H9 (cell line): ENCODE results near the gene ADARB2. TPM values are rescaled to one million over a fixed set of nuclear protein-coding genes. Genes with fewer than 3 reads are reported as not detected.

ENCODE experiments used
- DNase-seq: peaks from one replicate; pipeline ENCODE4 v3.0.0-alpha.2; 2017
- H2AFZ ChIP-seq: one replicate; pipeline ENCODE4 v1.6.1; 2013; ENCODE audit warnings: mild to moderate bottlenecking, low read length, control low read depth, moderate library complexity
- H2AK5ac ChIP-seq: 2 replicates; pipeline ENCODE4 v1.6.1; 2013; ENCODE audit warnings: low read length, control low read depth, mixed read lengths; ENCODE audit not compliant: insufficient read length
- H2BK120ac ChIP-seq: one replicate; pipeline ENCODE4 v1.6.1; 2013; ENCODE audit warnings: low read depth, mild to moderate bottlenecking, low read length, control low read depth, inconsistent platforms; ENCODE audit not compliant: poor library complexity, severe bottlenecking
- H2BK12ac ChIP-seq: 2 replicates; pipeline ENCODE4 v1.6.1; 2013; ENCODE audit warnings: low read length, control low read depth, mixed read lengths, low read depth; ENCODE audit not compliant: insufficient read length
- H2BK15ac ChIP-seq: 2 replicates; pipeline ENCODE4 v1.6.1; 2013; ENCODE audit warnings: low read depth, low read length, control low read depth
- H2BK20ac ChIP-seq: one replicate; pipeline ENCODE4 v1.6.1; 2013; ENCODE audit warnings: low read depth, mild to moderate bottlenecking, low read length, control low read depth, inconsistent platforms; ENCODE audit not compliant: poor library complexity, severe bottlenecking
- H2BK5ac ChIP-seq: 2 replicates; pipeline ENCODE4 v1.6.1; 2013; ENCODE audit warnings: low read length, control low read depth, mixed read lengths; ENCODE audit not compliant: insufficient read length
- H3K14ac ChIP-seq: 2 replicates; pipeline ENCODE4 v1.6.1; 2013; ENCODE audit warnings: low read length, control low read depth; ENCODE audit not compliant: insufficient read depth
- H3K18ac ChIP-seq: 2 replicates; pipeline ENCODE4 v1.6.1; 2013; ENCODE audit warnings: low read depth, mild to moderate bottlenecking, mixed read lengths, low read length, control low read depth; ENCODE audit not compliant: insufficient read length
- H3K23ac ChIP-seq: 2 replicates; pipeline ENCODE4 v1.6.1; 2013; ENCODE audit warnings: low read length, control low read depth, mixed read lengths, low read depth; ENCODE audit not compliant: insufficient read length
- H3K23me2 ChIP-seq: 2 replicates; pipeline ENCODE4 v1.6.1; 2013; ENCODE audit warnings: low read depth, mild to moderate bottlenecking, mixed read lengths, low read length, control low read depth; ENCODE audit not compliant: insufficient read length, poor library complexity, severe bottlenecking
- H3K27ac ChIP-seq: 2 replicates; pipeline ENCODE4 v1.5.1; 2013; ENCODE audit warnings: low read length, control low read depth, mixed read lengths, low read depth; ENCODE audit not compliant: insufficient read length
- H3K27me3 ChIP-seq: 2 replicates; pipeline ENCODE4 v1.6.1; 2013; ENCODE audit warnings: low read length, control low read depth, inconsistent platforms; ENCODE audit not compliant: insufficient read depth
- H3K4ac ChIP-seq: 2 replicates; pipeline ENCODE4 v1.6.1; 2013; ENCODE audit warnings: low read depth, mild to moderate bottlenecking, control low read depth, inconsistent platforms, low read length, moderate library complexity
- H3K4me1 ChIP-seq: 2 replicates; pipeline ENCODE4 v1.6.1; 2013; ENCODE audit warnings: low read length, control low read depth, inconsistent platforms; ENCODE audit not compliant: insufficient read depth
- H3K4me2 ChIP-seq: 2 replicates; pipeline ENCODE4 v1.6.1; 2013; ENCODE audit warnings: low read length, control low read depth, mixed read lengths; ENCODE audit not compliant: insufficient read length, insufficient read depth
- H3K56ac ChIP-seq: 2 replicates; pipeline ENCODE4 v1.6.1; 2013; ENCODE audit warnings: low read depth, mild to moderate bottlenecking, mixed read lengths, low read length, control low read depth; ENCODE audit not compliant: insufficient read length
- H3K79me1 ChIP-seq: 2 replicates; pipeline ENCODE4 v1.6.1; 2013; ENCODE audit warnings: low read depth, mild to moderate bottlenecking, moderate library complexity, low read length, control low read depth, inconsistent platforms; ENCODE audit not compliant: insufficient read depth, poor library complexity, severe bottlenecking
- H3K79me2 ChIP-seq: 2 replicates; pipeline ENCODE4 v1.6.1; 2013; ENCODE audit warnings: low read length, control low read depth, inconsistent platforms; ENCODE audit not compliant: insufficient read depth
- H3K9ac ChIP-seq: 2 replicates; pipeline ENCODE4 v1.6.1; 2013; ENCODE audit warnings: low read length, control low read depth, mixed read lengths; ENCODE audit not compliant: insufficient read length; ENCODE audit errors: extremely low read depth
- H3K9me3 ChIP-seq: one replicate; pipeline ENCODE4 v1.6.1; 2013; ENCODE audit warnings: low read depth, low read length, inconsistent platforms; ENCODE audit not compliant: control insufficient read depth
- H3T11ph ChIP-seq: one replicate; pipeline ENCODE4 v1.6.1; 2013; ENCODE audit warnings: mild to moderate bottlenecking, low read length, control low read depth, inconsistent platforms
- H4K20me1 ChIP-seq: one replicate; pipeline ENCODE4 v1.6.1; 2013; ENCODE audit not compliant: control insufficient read depth, insufficient read length, insufficient read depth
- H4K5ac ChIP-seq: 2 replicates; pipeline ENCODE4 v1.6.1; 2013; ENCODE audit warnings: low read depth, mild to moderate bottlenecking, mixed read lengths, low read length, control low read depth; ENCODE audit not compliant: insufficient read length
- H4K8ac ChIP-seq: replicated peaks from 2 replicates; pipeline ENCODE4 v1.6.1; 2013; ENCODE audit warnings: low read length, control low read depth, mixed read lengths, low read depth; ENCODE audit not compliant: insufficient read length
- H4K91ac ChIP-seq: 2 replicates; pipeline ENCODE4 v1.6.1; 2013; ENCODE audit warnings: low read depth, mild to moderate bottlenecking, moderate library complexity, mixed read lengths, low read length, control low read depth; ENCODE audit not compliant: insufficient read length
- H3K27ac Mint-ChIP-seq, 3 experiments: 2 replicates in 2 of 3; 3 replicates in 1 of 3; pipeline ENCODE4 v1.8.0; 2020 to 2021; ENCODE audit warnings: mixed read lengths in 3 of 3, mild to moderate bottlenecking in 1 of 3, moderate library complexity in 1 of 3
- H3K27me3 Mint-ChIP-seq: 2 replicates; pipeline ENCODE4 v1.8.0; 2021; ENCODE audit warnings: low read depth, mild to moderate bottlenecking, moderate library complexity, mixed read lengths
- H3K36me3 Mint-ChIP-seq, 3 experiments: 2 replicates in 2 of 3; 3 replicates in 1 of 3; pipeline ENCODE4 v1.8.0; 2020 to 2021; ENCODE audit warnings: low read depth in 3 of 3, mixed read lengths in 3 of 3; ENCODE audit not compliant: insufficient read depth in 1 of 3
- H3K4me1 Mint-ChIP-seq, 2 experiments: 2 replicates each; pipeline ENCODE4 v1.8.0; 2020; ENCODE audit warnings: mixed read lengths in 2 of 2
- H3K4me3 Mint-ChIP-seq, 2 experiments: 2 replicates in 1 of 2; 3 replicates in 1 of 2; pipeline ENCODE4 v1.8.0; 2020 to 2021; ENCODE audit warnings: mild to moderate bottlenecking in 2 of 2, mixed read lengths in 2 of 2, moderate library complexity in 1 of 2
- H3K9me3 Mint-ChIP-seq, 2 experiments: 2 replicates in 1 of 2; 3 replicates in 1 of 2; pipeline ENCODE4 v1.8.0; 2020; ENCODE audit warnings: mild to moderate bottlenecking in 2 of 2, mixed read lengths in 2 of 2, moderate library complexity in 1 of 2
- WGBS: extraction: QIAGEN DNeasy Blood & Tissue Kit; methylation state at CpG from one replicate; pipeline ENCODE4 v1.1.7; 2013; ENCODE audit warnings: missing lambda C conversion rate, low lambda C conversion rate, mixed read lengths; ENCODE audit not compliant: insufficient read length; ENCODE audit errors: extremely low coverage; 5-methylcytosine and 5-hydroxymethylcytosine counted together
- total RNA-seq: library from RNA; stranded (reverse); gene quantifications from 2 replicates; pipeline ENCODE4 v1.2.1, GENCODE V29; 2021
- TF ChIP-seq, protein P1 (sequence below): fragments of 200-600 bp; sonication (generic); conservative IDR thresholded peaks from 3 replicates; pipeline ENCODE4 v1.8.0; 2021; ENCODE audit warnings: antibody characterized with exemption, mild to moderate bottlenecking

The ADARB2 gene
- total RNA-seq, 1 experiment from 2014 or later: 0.87 TPM

DNA sequence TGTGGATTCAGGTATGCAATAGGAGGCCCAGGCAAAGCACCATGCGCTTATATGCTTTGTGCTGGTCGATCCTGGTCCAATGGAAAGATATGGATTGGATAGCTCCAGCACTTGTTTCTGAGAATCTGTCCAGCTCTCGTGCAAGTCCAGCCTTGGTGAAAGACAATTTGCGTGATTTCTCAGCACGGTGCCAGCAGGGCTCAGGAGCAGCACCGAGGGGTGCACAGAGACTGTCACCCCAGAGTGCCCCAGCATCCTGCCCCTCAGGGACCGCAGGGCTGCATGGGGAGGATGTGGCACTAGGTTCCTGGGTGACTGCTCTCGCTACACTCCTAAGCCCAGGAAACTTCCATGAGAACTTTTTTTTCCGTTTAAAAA lies 455.9 kb downstream of the ADARB2 start:
- no peaks in the 10 kb centered on the region for H3K9me3 ChIP-seq
- H3K27me3 ChIP-seq: no peaks in the 10 kb centered on the region
- no peaks in the 10 kb centered on the region; a peak in 1 of 7 replicates for H3K36me3 Mint-ChIP-seq
- H4K5ac ChIP-seq: no peak overlapping the region
- no peak overlapping the region for H4K91ac ChIP-seq
- H3K4me1 ChIP-seq: no peaks in the 10 kb centered on the region
- H2AK5ac ChIP-seq: no peak overlapping the region
- H2BK5ac ChIP-seq: no peak overlapping the region
- no peak overlapping the region for H3K14ac ChIP-seq
- no peak overlapping the region for H2AFZ ChIP-seq
- H2BK15ac ChIP-seq: no peak overlapping the region
- H3K27ac ChIP-seq: no peak overlapping the region
- no peak overlapping the region for H2BK120ac ChIP-seq
- no peak overlapping the region for H3K56ac ChIP-seq
- H3K27ac Mint-ChIP-seq: peak overlapping the region in 1 of 3 experiments; percentile 74; a peak in 1 of 7 replicates
- H4K20me1 ChIP-seq: no peaks in the 10 kb centered on the region
- no peak overlapping the region for H4K8ac ChIP-seq
- H3K79me2 ChIP-seq: no peaks in the 10 kb centered on the region
- no peak overlapping the region for H3K4me2 ChIP-seq
- no peak overlapping the region for H3K23ac ChIP-seq
- H3T11ph ChIP-seq: no peak overlapping the region
- no peak overlapping the region for H2BK12ac ChIP-seq
- H3K79me1 ChIP-seq: no peaks in the 10 kb centered on the region
- no peaks in the 10 kb centered on the region for H3K23me2 ChIP-seq
- no peak overlapping the region for H3K4ac ChIP-seq
- peak overlapping the region; percentile 34 for H3K18ac ChIP-seq
- no peaks in the 10 kb centered on the region; a peak in 1 of 5 replicates for H3K9me3 Mint-ChIP-seq
- DNase-seq: no peak
- no peak overlapping the region for H3K4me3 Mint-ChIP-seq
- no peak overlapping the region for H3K9ac ChIP-seq
- no CpG with 5 or more reads among the region's 9 CpGs for WGBS
- no peak overlapping the region for H2BK20ac ChIP-seq
- no peaks in the 10 kb centered on the region for H3K4me1 Mint-ChIP-seq
- H3K27me3 Mint-ChIP-seq: peaks cover 12% of the 10 kb centered on the region
- TF ChIP-seq, protein P1, sequence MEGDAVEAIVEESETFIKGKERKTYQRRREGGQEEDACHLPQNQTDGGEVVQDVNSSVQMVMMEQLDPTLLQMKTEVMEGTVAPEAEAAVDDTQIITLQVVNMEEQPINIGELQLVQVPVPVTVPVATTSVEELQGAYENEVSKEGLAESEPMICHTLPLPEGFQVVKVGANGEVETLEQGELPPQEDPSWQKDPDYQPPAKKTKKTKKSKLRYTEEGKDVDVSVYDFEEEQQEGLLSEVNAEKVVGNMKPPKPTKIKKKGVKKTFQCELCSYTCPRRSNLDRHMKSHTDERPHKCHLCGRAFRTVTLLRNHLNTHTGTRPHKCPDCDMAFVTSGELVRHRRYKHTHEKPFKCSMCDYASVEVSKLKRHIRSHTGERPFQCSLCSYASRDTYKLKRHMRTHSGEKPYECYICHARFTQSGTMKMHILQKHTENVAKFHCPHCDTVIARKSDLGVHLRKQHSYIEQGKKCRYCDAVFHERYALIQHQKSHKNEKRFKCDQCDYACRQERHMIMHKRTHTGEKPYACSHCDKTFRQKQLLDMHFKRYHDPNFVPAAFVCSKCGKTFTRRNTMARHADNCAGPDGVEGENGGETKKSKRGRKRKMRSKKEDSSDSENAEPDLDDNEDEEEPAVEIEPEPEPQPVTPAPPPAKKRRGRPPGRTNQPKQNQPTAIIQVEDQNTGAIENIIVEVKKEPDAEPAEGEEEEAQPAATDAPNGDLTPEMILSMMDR: no peak
